MM.1S (cell line): Measurements from ENCODE around the gene ZNF513.

ENCODE experiments used
- DNase-seq: peaks from one replicate; pipeline ENCODE4 v3.0.0-alpha.2; 2015
- H2AFZ ChIP-seq: fragments of 300-600 bp; sonication (generic); 2 replicates; pipeline ENCODE4 v1.6.0; 2016; ENCODE audit warnings: antibody characterized with exemption, low read length
- H3F3A ChIP-seq: fragments of 300-600 bp; sonication (generic); 2 replicates; pipeline ENCODE4 v1.6.1; 2016; ENCODE audit warnings: mild to moderate bottlenecking, antibody characterized with exemption, low read length, moderate library complexity, mixed read lengths; ENCODE audit not compliant: insufficient read depth
- H3K27ac ChIP-seq: fragments of 300-600 bp; sonication (generic); 2 replicates; pipeline ENCODE4 v1.5.1; 2016; ENCODE audit warnings: mild to moderate bottlenecking, low read length
- H3K27me3 ChIP-seq: fragments of 300-600 bp; sonication (generic); replicated peaks from 2 replicates; pipeline ENCODE4 v1.6.0; 2016; ENCODE audit warnings: low read length; ENCODE audit not compliant: insufficient read depth
- H3K36me3 ChIP-seq: fragments of 300-600 bp; sonication (generic); replicated peaks from 2 replicates; pipeline ENCODE4 v1.6.1; 2016; ENCODE audit warnings: mild to moderate bottlenecking, low read length, mixed read lengths; ENCODE audit not compliant: insufficient read depth
- H3K4me1 ChIP-seq: fragments of 300-600 bp; sonication (generic); 2 replicates; pipeline ENCODE4 v1.6.1; 2016; ENCODE audit warnings: low read length, mixed read lengths
- H3K4me2 ChIP-seq: fragments of 300-600 bp; sonication (generic); 2 replicates; pipeline ENCODE4 v1.6.0; 2016; ENCODE audit warnings: low read depth, low read length
- H3K4me3 ChIP-seq: fragments of 300-600 bp; sonication (generic); 2 replicates; pipeline ENCODE4 v1.5.1; 2016; ENCODE audit warnings: low read length, mixed read lengths
- H3K79me2 ChIP-seq: fragments of 300-600 bp; sonication (generic); 2 replicates; pipeline ENCODE4 v1.6.1; 2016; ENCODE audit warnings: mixed run types, low read length, mixed read lengths
- H3K9ac ChIP-seq: fragments of 300-600 bp; sonication (generic); 2 replicates; pipeline ENCODE4 v1.6.1; 2016; ENCODE audit warnings: low read length, mixed read lengths
- H3K9me2 ChIP-seq: fragments of 300-600 bp; sonication (generic); replicated peaks from 2 replicates; pipeline ENCODE4 v1.6.1; 2016; ENCODE audit warnings: mild to moderate bottlenecking, low read length, mixed read lengths; ENCODE audit not compliant: insufficient read depth
- H3K9me3 ChIP-seq: fragments of 300-600 bp; sonication (generic); replicated peaks from 2 replicates; pipeline ENCODE4 v1.6.1; 2016; ENCODE audit warnings: mild to moderate bottlenecking, low read length, mixed read lengths; ENCODE audit not compliant: insufficient read depth
- H4K20me1 ChIP-seq: fragments of 300-600 bp; sonication (generic); 2 replicates; pipeline ENCODE4 v1.6.1; 2016; ENCODE audit warnings: mild to moderate bottlenecking, low read length, moderate library complexity, mixed read lengths; ENCODE audit not compliant: insufficient read depth
- EZH2 ChIP-seq: fragments of 300-600 bp; sonication (generic); optimal IDR thresholded peaks from 2 replicates; pipeline ENCODE3; 2017; ENCODE audit warnings: low read depth, mild to moderate bottlenecking, antibody characterized with exemption, low read length, mixed read lengths
- EZH2phosphoT487 ChIP-seq: fragments of 300-600 bp; sonication (generic); IDR thresholded peaks from 2 replicates; pipeline ENCODE4 v1.6.1; 2018; ENCODE audit warnings: antibody characterized with exemption, low read length
- TF ChIP-seq, protein P1 (sequence below): fragments of 300-600 bp; sonication (generic); IDR thresholded peaks from 2 replicates; pipeline ENCODE4 v1.5.1; 2016; ENCODE audit warnings: antibody characterized with exemption, low read length, mixed read lengths

ZNF513 gene

GRCh38 chr2:27350106-27350693 is 30.3 kb downstream of the ZNF513 start:
- Histone ChIP-seq H3K9me3 (no peaks in the 10 kb centered on the region), H3K36me3 (no peaks in the 10 kb centered on the region), H3K4me2 (peak overlapping the region; percentile 39), H3K4me1 (peaks cover 18% of the 10 kb centered on the region), H3F3A (peaks cover 9% of the 10 kb centered on the region; the same call in 1 of the 2 replicates), H4K20me1 (no peaks in the 10 kb centered on the region), H3K9ac (no peak overlapping the region), H3K27ac (peak overlapping the region; percentile 69; the same call in 1 of the 2 replicates), H3K9me2 (no peaks in the 10 kb centered on the region), H3K79me2 (peaks cover 94% of the 10 kb centered on the region), H3K4me3 (no peak overlapping the region), H2AFZ (no peak overlapping the region), H3K27me3 (no peaks in the 10 kb centered on the region)
- TF ChIP-seq, protein P1, sequence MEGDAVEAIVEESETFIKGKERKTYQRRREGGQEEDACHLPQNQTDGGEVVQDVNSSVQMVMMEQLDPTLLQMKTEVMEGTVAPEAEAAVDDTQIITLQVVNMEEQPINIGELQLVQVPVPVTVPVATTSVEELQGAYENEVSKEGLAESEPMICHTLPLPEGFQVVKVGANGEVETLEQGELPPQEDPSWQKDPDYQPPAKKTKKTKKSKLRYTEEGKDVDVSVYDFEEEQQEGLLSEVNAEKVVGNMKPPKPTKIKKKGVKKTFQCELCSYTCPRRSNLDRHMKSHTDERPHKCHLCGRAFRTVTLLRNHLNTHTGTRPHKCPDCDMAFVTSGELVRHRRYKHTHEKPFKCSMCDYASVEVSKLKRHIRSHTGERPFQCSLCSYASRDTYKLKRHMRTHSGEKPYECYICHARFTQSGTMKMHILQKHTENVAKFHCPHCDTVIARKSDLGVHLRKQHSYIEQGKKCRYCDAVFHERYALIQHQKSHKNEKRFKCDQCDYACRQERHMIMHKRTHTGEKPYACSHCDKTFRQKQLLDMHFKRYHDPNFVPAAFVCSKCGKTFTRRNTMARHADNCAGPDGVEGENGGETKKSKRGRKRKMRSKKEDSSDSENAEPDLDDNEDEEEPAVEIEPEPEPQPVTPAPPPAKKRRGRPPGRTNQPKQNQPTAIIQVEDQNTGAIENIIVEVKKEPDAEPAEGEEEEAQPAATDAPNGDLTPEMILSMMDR = no peak
- TF ChIP-seq EZH2 = no peak
- TF ChIP-seq EZH2phosphoT487 = no peak
- peak; percentile 81 for DNase-seq

DNA sequence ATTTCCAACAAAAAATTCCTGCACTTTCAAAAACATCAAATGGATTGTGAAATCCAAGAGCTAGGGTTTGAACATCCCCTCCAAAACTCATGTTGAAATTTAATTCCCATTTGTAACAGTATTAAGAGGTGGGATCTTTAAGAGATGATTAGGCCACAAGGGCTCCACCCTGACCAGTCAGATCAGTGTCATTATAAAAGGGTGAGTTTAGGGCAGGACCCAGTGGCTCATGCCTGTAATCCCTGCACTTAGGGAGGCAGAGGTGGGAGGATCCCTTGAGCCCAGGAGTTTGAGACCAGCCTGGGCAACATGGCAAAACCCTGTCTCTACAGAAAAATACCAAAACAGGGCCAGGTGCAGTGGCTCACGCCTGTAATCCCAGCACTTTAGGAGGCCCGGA is 32.9 kb downstream of the ZNF513 start:
- Histone ChIP-seq H3K9me3 (no peaks in the 10 kb centered on the region), H2AFZ (no peak overlapping the region), H3K9me2 (no peaks in the 10 kb centered on the region), H3K9ac (no peak overlapping the region), H3K27me3 (no peaks in the 10 kb centered on the region), H3K4me2 (no peak overlapping the region), H3F3A (peaks cover 9% of the 10 kb centered on the region; the same call in 1 of the 2 replicates), H3K4me3 (no peak overlapping the region), H3K79me2 (peaks cover 94% of the 10 kb centered on the region), H3K4me1 (peaks cover 18% of the 10 kb centered on the region), H3K36me3 (no peaks in the 10 kb centered on the region), H4K20me1 (no peaks in the 10 kb centered on the region), H3K27ac (no peak overlapping the region)
- DNase-seq = no peak
- TF ChIP-seq, protein P1 = no peak
- TF ChIP-seq EZH2 (no peak), EZH2phosphoT487 (no peak)

GRCh38 chr2:27336173-27336572 is 44.4 kb downstream of the ZNF513 start:
- DNase-seq = no peak
- Histone ChIP-seq H3K79me2 (no peaks in the 10 kb centered on the region), H3F3A (no peaks in the 10 kb centered on the region), H3K4me1 (no peaks in the 10 kb centered on the region), H2AFZ (no peak overlapping the region), H3K9me2 (no peaks in the 10 kb centered on the region), H4K20me1 (no peaks in the 10 kb centered on the region), H3K9ac (no peak overlapping the region), H3K27me3 (no peaks in the 10 kb centered on the region), H3K4me2 (no peak overlapping the region), H3K9me3 (no peaks in the 10 kb centered on the region), H3K27ac (no peak overlapping the region), H3K4me3 (no peak overlapping the region), H3K36me3 (peaks cover under 1% of the 10 kb centered on the region)
- no peak for TF ChIP-seq EZH2
- TF ChIP-seq, protein P1 = no peak
- no peak for TF ChIP-seq EZH2phosphoT487
